Articular chondrocyte of knee joint (primary cell): Measurements from ENCODE around the gene CPA5. TPM values are rescaled to one million over a fixed set of nuclear protein-coding genes. Genes with fewer than 3 reads are reported as not detected.

Experiments used
- total RNA-seq: library from RNA; depleted of rRNA; stranded (reverse); fragments of >200 nt; gene quantifications from 2 replicates; pipeline ENCODE4 v1.2.3, GENCODE V29; 2012

Gene CPA5
- 0.11 and 0.13 TPM in 2 replicates for total RNA-seq

GRCh38 chr7:130344271-130344866 is at the start of gene CPA5:
Gene CPA5 (plus strand): TSS chr7:130344816. CDS start chr7:130346486, 1,670 bp downstream.

GRCh38 chr7:130379921-130380860 is 35.6 kb downstream of the CPA5 start, which contains the start of gene CPA1:
Gene CPA1 (plus strand): TSS chr7:130380494. CDS start chr7:130380521, 27 bp downstream.

Other genes with a start within 250 kb of the CPA5 start
- gene TMEM209, start 139.4 kb upstream of the CPA5 start, total RNA-seq: 23.5 and 26.2 TPM in 2 replicates
- not detected in 2 replicates for gene SSMEM1, start 137.0 kb upstream of the CPA5 start, total RNA-seq
- gene CPA2, start 78.0 kb upstream of the CPA5 start, total RNA-seq: 0.26 and 0.43 TPM in 2 replicates
- 250 and 331 TPM in 2 replicates for gene CPA4, start 51.7 kb upstream of the CPA5 start, total RNA-seq
- gene CPA1, start 35.7 kb downstream of the CPA5 start, total RNA-seq: 2.2 and 3.7 TPM in 2 replicates
- gene CEP41, start 96.2 kb downstream of the CPA5 start, total RNA-seq: 12.4 and 13.3 TPM in 2 replicates
- 988 and 1,396 TPM in 2 replicates for gene MEST, start 147.3 kb downstream of the CPA5 start, total RNA-seq